ENCODE data around the gene CDK12. TPM values are rescaled to one million over a fixed set of nuclear protein-coding genes. Genes with fewer than 3 reads are reported as not detected.

Gene CDK12
- total RNA-seq, 4 donors from 2014 or later = 39.3 to 50.4 (median 40.7) TPM

- peaks cover 0 to 90% (median 13%) of the 10 kb centered on the region in 3 donors for H3K36me3 ChIP-seq
- peaks cover 0 to 12% (median 0%) of the 10 kb centered on the region in 4 donors for H3K4me1 ChIP-seq
- TF ChIP-seq EP300 (IDR thresholded peaks at IDR 0.05) (no peak), POLR2A (IDR thresholded peaks at IDR 0.05) (no peak), CTCF (IDR thresholded peaks at IDR 0.05) (no peak)
- no peak overlapping the region for H3K4me3 ChIP-seq
- DNase-seq (ENCODE audit: low spot score in 2 of 2) = no peak
- no peaks in the 10 kb centered on the region for H3K27me3 ChIP-seq
- 77 to 83% methylated on average over 7 of the region's 7 CpGs for WGBS, 2 donors
- H3K9me3 ChIP-seq = no peaks in the 10 kb centered on the region
- H3K27ac ChIP-seq = no peak overlapping the region
Observed at GRCh38 chr17:39548494-39549225, 87.4 kb downstream of the CDK12 start.

GRCh38 chr17:39549747-39550573 lies 88.7 kb downstream of the CDK12 start:
- Histone ChIP-seq H3K4me3 (no peak overlapping the region), H3K4me1 (peaks cover 0 to 12% (median 0%) of the 10 kb centered on the region in 4 donors), H3K9me3 (no peaks in the 10 kb centered on the region), H3K27me3 (no peaks in the 10 kb centered on the region), H3K27ac (no peak overlapping the region), H3K36me3 (peaks cover 0 to 100% (median 13%) of the 10 kb centered on the region in 3 donors)
- WGBS, 2 donors = 79 to 87% methylated on average over 6 of the region's 6 CpGs
- no peak for DNase-seq (ENCODE audit: low spot score in 2 of 2)
- TF ChIP-seq EP300 (IDR thresholded peaks at IDR 0.05) (no peak), CTCF (IDR thresholded peaks at IDR 0.05) (no peak), POLR2A (IDR thresholded peaks at IDR 0.05) (no peak)

- H3K27ac ChIP-seq = no peak overlapping the region
- TF ChIP-seq EP300 (IDR thresholded peaks at IDR 0.05) (no peak), POLR2A (IDR thresholded peaks at IDR 0.05) (no peak), CTCF (IDR thresholded peaks at IDR 0.05) (no peak)
- DNase-seq (ENCODE audit: low spot score in 2 of 2) = no peak
- no peaks in the 10 kb centered on the region for H3K27me3 ChIP-seq
- H3K36me3 ChIP-seq = peaks cover 0 to 100% (median 13%) of the 10 kb centered on the region in 3 donors
- WGBS, 2 donors = 73 to 75% methylated on average over 1 of the region's 1 CpG
- peaks cover 0 to 12% (median 0%) of the 10 kb centered on the region in 4 donors for H3K4me1 ChIP-seq
- no peaks in the 10 kb centered on the region for H3K9me3 ChIP-seq
- no peak overlapping the region for H3K4me3 ChIP-seq
Observed at GRCh38 chr17:39551879-39552278, 90.6 kb downstream of the CDK12 start.

- H3K27me3 ChIP-seq = no peaks in the 10 kb centered on the region
- 42 to 72% methylated on average over 2 of the region's 2 CpGs for WGBS, 2 donors
- peaks cover 0 to 100% (median 13%) of the 10 kb centered on the region in 3 donors for H3K36me3 ChIP-seq
- TF ChIP-seq CTCF (IDR thresholded peaks at IDR 0.05) = no peak
- TF ChIP-seq EP300 (IDR thresholded peaks at IDR 0.05) = no peak
- no peak for TF ChIP-seq POLR2A (IDR thresholded peaks at IDR 0.05)
- H3K9me3 ChIP-seq = no peaks in the 10 kb centered on the region
- H3K27ac ChIP-seq = no peak overlapping the region
- no peak overlapping the region for H3K4me3 ChIP-seq
- DNase-seq (ENCODE audit: low spot score in 2 of 2) = no peak
- peaks cover 0 to 7% (median 0%) of the 10 kb centered on the region in 4 donors for H3K4me1 ChIP-seq
Observed at GRCh38 chr17:39553341-39553945, 92.2 kb downstream of the CDK12 start.
